G401.6 (cell line): ENCODE measurements around the gene ZNF148.
A peak's percentile ranks its signal among the peaks of the same experiment; 100 is the strongest.
"Not testable (repeated sequence)": the region's sequence is repeated elsewhere in the genome, so short reads cannot be mapped to it uniquely, and the experiment has no call there.

Experiments
- FAIRE-seq: peaks from 2 replicates; lab custom pipeline; 2012; peaks lifted over from hg19 to GRCh38; lab: Jason Lieb, UNC

ZNF148 gene

GRCh38 chr3:125374501-125374995, 577 bp downstream of the ZNF148 start:
- no peak for FAIRE-seq

GRCh38 chr3:125367403-125368230, 7.5 kb downstream of the ZNF148 start:
- FAIRE-seq = no peak

DNA sequence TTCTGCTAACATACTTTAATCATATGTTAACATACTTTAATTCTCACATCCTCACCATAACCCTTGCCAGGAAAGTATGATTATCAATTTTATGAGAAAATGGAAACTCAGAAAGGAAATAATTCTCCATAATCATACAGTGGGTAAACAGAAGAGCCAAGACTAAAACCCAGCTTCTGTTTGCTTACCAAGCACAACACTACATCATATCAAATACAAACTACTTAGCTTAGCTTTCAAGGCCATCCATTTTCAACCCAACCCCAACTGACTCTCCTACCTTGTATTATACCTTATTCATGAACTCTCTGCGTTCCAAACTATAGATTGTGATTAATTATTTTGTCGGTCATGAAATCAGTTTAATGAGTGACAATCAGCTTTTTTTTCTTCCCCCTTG, 9.0 kb downstream of the ZNF148 start:
- FAIRE-seq = no peak

GRCh38 chr3:125359700-125360099, 15.4 kb downstream of the ZNF148 start:
- FAIRE-seq = no peak

GRCh38 chr3:125358923-125359322, 16.2 kb downstream of the ZNF148 start:
- FAIRE-seq = no peak

DNA sequence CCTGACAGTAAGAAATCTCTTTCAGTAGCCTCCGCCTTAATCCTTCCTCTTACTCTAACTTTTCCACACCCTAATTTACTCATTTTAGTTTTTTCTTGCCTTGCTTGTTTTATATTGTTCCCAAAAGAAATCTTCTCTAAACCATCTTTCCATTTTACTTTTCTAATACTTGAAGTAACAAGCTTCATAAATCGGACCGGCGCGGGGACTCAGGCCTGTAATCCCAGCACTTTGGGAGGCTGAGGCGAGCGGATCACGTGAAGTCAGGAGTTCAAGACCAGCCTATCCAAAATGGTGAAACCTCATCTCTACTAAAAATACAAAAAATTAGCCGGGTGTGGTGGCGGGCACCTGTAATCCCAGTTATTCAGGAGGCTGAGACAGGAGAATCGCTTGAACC, 17.3 kb downstream of the ZNF148 start:
- FAIRE-seq = no peak

DNA sequence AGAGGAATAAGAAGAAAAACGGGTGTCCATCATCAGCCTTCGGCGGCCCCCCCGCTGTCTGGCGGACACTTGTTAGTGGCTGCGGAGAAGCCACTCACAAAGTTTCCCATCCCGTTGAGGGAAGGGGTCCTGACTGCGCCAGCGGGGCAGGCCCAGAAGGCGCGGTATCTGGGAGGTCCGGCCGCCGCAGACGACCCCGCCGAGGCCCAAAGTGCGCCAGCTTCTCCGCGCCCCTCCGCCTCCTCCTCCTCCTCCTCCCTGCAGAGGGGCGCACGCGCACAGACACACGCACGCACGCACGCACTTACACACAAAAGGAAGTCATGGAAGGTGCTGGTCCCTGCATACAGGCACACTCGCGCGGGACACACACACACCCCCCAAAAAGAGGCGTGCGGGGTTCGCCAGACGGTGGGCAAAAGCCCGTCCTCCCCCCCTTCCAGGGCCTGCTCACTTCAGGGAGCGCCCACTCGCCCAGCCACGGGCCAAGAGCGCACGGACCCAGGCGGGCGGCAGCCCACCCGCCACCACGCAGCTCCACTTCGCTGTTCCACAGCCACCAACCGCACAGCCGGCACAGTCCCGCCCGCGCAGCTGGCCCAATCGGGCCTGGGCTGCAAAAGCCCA, 18.0 kb downstream of the ZNF148 start:
- FAIRE-seq = no peak

- FAIRE-seq = no peak
These were observed 18.7 kb downstream of the ZNF148 start for GRCh38 chr3:125356140-125357026.

- FAIRE-seq = no peak
These were observed 21.5 kb downstream of the ZNF148 start for GRCh38 chr3:125353659-125354058.

GRCh38 chr3:125353128-125353527, 22.0 kb downstream of the ZNF148 start:
- FAIRE-seq = no peak

DNA sequence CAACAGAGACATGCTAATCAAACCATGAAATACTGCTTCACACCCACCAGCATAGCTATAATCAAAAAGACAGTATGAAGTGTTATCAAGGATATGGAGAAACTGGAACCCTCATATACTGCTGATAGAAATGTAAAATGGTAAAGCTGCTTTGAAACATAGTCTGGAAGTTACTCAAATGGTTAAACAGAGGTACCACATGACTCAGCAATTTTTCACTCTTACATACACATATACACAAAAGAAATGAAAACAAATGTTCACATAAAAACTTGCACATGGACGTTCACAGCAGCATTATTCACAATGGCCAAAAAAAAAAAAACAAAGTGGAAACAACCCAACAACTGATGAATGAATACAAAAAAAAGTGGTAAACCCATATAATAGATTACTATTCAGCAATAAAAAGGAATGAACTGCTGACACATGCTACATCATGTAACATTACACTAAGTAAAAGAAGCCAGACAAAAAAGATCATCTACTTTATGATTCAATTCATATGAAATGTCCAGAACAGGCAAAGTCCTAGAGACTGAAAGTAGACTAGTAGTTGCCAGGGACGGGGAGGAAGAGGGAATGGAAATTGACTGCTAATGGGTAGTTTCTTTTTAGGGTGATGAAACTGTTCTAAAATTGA, 23.2 kb downstream of the ZNF148 start:
- no peak for FAIRE-seq

DNA sequence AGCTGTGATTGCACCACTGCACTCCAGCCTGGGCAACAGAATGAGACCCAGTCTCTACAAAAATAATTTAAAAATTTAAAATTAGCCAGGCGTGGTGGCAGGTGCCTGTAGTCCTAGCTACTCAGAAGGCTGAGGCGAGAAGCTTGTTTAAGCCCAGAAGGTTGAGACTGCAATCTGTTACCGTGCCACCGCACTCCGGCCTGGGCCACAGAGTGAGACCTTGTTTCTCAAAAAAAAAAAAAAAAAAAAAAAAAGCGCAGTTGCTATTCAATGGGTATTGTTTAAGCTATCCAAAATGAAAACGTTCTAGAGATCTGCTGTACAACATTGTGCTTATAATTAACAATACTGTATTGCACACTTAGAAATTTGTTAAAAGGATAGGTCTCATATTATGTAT, 24.0 kb downstream of the ZNF148 start:
- no peak for FAIRE-seq

DNA sequence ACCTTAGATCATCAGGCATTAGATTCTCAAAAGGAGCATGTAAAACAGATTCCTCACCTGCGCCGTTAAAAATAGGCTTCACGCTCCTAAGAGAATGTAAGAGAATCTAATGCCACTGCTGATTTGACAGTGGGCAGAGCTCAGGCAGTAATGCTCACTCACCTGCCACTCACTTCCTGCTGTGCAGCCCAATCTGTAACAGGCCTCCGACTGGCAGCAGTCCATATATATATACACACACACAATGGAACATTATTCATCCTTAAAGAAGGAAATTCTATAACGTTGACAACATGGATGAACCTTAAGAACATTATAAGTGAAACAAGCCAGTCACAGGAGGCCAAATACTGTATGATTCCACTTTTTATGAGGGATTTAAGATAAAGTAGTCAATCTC, 24.5 kb downstream of the ZNF148 start:
- FAIRE-seq = no peak

DNA sequence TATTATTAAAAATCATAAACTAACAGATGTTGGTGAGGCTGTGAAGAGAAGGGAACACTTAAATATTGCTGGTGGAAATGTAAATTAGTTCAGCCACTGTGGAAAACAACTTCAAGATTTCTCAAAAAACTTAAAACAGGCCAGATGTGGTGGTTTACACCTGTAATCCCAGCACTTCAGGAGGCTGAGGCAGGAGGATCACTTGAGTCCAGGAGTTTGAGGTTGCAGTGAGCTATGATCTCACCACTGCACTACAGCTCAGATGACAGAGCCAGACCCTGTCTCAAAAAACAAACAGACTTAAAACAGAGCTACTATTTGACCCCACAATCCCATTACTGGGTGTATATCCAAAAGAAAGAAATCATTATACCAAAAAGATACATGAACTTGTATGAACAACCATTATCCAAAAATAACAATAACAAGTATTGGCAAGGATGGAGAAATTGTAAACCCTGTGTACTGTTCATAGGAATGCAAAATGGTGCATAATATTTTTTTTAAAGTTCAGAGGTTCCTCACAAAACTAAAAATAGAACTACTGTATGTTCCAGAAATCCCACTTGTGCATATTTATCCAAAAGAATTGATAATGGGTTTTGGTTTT, 25.5 kb downstream of the ZNF148 start:
- FAIRE-seq = no peak

- no peak for FAIRE-seq
These were observed 26.1 kb downstream of the ZNF148 start for GRCh38 chr3:125349055-125349454.

DNA sequence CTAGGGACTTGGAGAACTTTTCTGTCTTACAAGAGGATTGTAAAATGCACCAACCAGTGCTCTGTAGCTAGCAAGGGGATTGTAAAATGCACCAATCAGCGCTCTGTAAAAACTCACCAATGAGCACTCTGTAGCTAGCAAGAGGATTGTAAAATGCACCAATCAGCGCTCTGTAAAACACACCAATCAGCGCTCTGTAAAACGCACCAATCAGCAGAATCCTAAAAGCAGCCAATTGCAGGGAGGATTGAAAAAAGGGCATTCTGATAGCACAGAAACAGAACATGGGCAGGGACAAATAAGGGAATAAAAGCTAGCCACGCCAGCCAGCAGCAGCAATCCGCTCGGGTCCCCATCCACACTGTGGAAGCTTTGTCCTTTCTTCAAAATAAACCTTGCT, 31.8 kb downstream of the ZNF148 start:
- not testable (repeated sequence) for FAIRE-seq

DNA sequence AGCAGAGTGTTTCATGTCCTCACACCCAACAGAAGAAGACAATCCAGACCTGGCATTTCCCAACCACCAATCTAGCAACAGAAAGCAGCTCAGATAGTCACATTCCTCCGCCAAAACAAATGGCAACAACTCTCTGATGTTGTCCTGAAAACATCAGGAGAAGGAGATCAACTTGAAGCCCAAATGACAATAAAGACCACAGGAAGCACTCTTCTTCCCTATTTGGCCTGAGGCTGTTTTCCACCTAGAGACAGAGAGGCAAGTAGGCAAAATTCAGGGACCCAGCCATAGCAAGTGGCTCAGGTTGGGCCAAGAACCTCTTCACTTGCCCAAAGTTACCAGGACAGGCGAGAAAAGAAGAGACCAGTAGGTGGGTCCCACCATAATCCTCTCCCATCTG, 35.0 kb downstream of the ZNF148 start:
- no peak for FAIRE-seq

- no peak for FAIRE-seq
These were observed 37.6 kb downstream of the ZNF148 start for GRCh38 chr3:125337506-125337905.

GRCh38 chr3:125334675-125335560, 40.2 kb downstream of the ZNF148 start:
- no peak for FAIRE-seq

- no peak for FAIRE-seq
These were observed 42.6 kb downstream of the ZNF148 start for GRCh38 chr3:125332504-125332903.

GRCh38 chr3:125331243-125331642, 43.9 kb downstream of the ZNF148 start:
- peak; percentile 15 for FAIRE-seq
